Mesenchymal stem cell (in vitro differentiated cells and primary cell): ENCODE results near the gene ADGRF4.

Experiments
- DNase-seq: peaks from one replicate; pipeline ENCODE4 v3.0.0-alpha.2; 2013
- H2AFZ ChIP-seq: one replicate; pipeline ENCODE4 v1.6.1; 2013; ENCODE audit warnings: low read depth, mild to moderate bottlenecking, control low read depth, inconsistent platforms, low read length, moderate library complexity
- H2AK5ac ChIP-seq: 2 replicates; pipeline ENCODE4 v1.6.1; 2013; ENCODE audit warnings: low read length, moderate library complexity, mild to moderate bottlenecking, inconsistent platforms; ENCODE audit not compliant: severe bottlenecking
- H2BK120ac ChIP-seq: one replicate; pipeline ENCODE4 v1.6.1; 2013; ENCODE audit warnings: low read depth, mild to moderate bottlenecking, inconsistent platforms, low read length, moderate library complexity
- H2BK12ac ChIP-seq, 2 experiments: one replicate each; pipeline ENCODE4 v1.6.1; 2013; ENCODE audit warnings: inconsistent platforms in 2 of 2, low read length in 2 of 2, mild to moderate bottlenecking in 2 of 2, moderate library complexity in 2 of 2, control low read depth in 1 of 2
- H2BK15ac ChIP-seq: one replicate; pipeline ENCODE4 v1.6.1; 2013; ENCODE audit warnings: mild to moderate bottlenecking, low read depth, inconsistent platforms; ENCODE audit not compliant: poor library complexity, severe bottlenecking
- H2BK5ac ChIP-seq: 2 replicates; pipeline ENCODE4 v1.6.1; 2013; ENCODE audit warnings: low read depth, mild to moderate bottlenecking, low read length, control low read depth, inconsistent platforms; ENCODE audit not compliant: poor library complexity, severe bottlenecking
- H3K14ac ChIP-seq, 2 experiments: one replicate each; pipeline ENCODE4 v1.6.1; 2013; ENCODE audit warnings: inconsistent platforms in 2 of 2, low read length in 2 of 2, control low read depth in 1 of 2, mild to moderate bottlenecking in 1 of 2, moderate library complexity in 1 of 2
- H3K18ac ChIP-seq, 2 experiments: one replicate each; pipeline ENCODE4 v1.6.1; 2013; ENCODE audit warnings: inconsistent platforms in 2 of 2, low read length in 2 of 2, control low read depth in 1 of 2, low read depth in 1 of 2, mild to moderate bottlenecking in 1 of 2
- H3K23ac ChIP-seq, 2 experiments: one replicate each; pipeline ENCODE4 v1.6.1; 2013; ENCODE audit warnings: inconsistent platforms in 2 of 2, low read length in 2 of 2, mild to moderate bottlenecking in 2 of 2, moderate library complexity in 2 of 2, control low read depth in 1 of 2
- H3K27ac ChIP-seq: 2 replicates; pipeline ENCODE4 v1.5.1; 2013; ENCODE audit warnings: mild to moderate bottlenecking, moderate library complexity, low read length, control low read depth, inconsistent platforms; ENCODE audit not compliant: poor library complexity, severe bottlenecking
- H3K27me3 ChIP-seq, 2 experiments: 2 replicates each; pipeline versions ENCODE4 v1.6.1 to v1.7.0; 2013; ENCODE audit warnings: low read length in 2 of 2, mild to moderate bottlenecking in 2 of 2, moderate library complexity in 2 of 2, control low read depth in 1 of 2, inconsistent platforms in 1 of 2; ENCODE audit not compliant: control insufficient read depth in 1 of 2, insufficient read depth in 1 of 2
- H3K36me3 ChIP-seq, 2 experiments: 2 replicates each; pipeline versions ENCODE4 v1.6.1 to v1.7.0; 2013; ENCODE audit warnings: low read length in 2 of 2, control low read depth in 1 of 2, inconsistent platforms in 1 of 2, low read depth in 1 of 2, mild to moderate bottlenecking in 1 of 2; ENCODE audit not compliant: insufficient read depth in 2 of 2, control insufficient read depth in 1 of 2
- H3K4ac ChIP-seq, 2 experiments: one replicate each; pipeline ENCODE4 v1.6.1; 2013; ENCODE audit warnings: inconsistent platforms in 2 of 2, low read length in 2 of 2, mild to moderate bottlenecking in 2 of 2, moderate library complexity in 2 of 2, control low read depth in 1 of 2, low read depth in 1 of 2
- H3K4me1 ChIP-seq: 2 replicates; pipeline ENCODE4 v1.6.1; 2013; ENCODE audit warnings: low read depth, low read length, control low read depth; ENCODE audit not compliant: control insufficient read depth, insufficient read depth
- H3K4me2 ChIP-seq: 2 replicates; pipeline ENCODE4 v1.6.1; 2013; ENCODE audit warnings: low read length, mild to moderate bottlenecking, inconsistent platforms; ENCODE audit not compliant: poor library complexity, severe bottlenecking
- H3K4me3 ChIP-seq, 2 experiments: 2 replicates each; pipeline versions ENCODE4 v1.5.1 to v1.7.0; 2013; ENCODE audit warnings: low read length in 2 of 2, mild to moderate bottlenecking in 2 of 2, control low read depth in 1 of 2, low read depth in 1 of 2; ENCODE audit not compliant: insufficient read depth in 1 of 2
- H3K79me1 ChIP-seq: replicated peaks from 2 replicates; pipeline ENCODE4 v1.6.1; 2013; ENCODE audit warnings: mild to moderate bottlenecking, control low read depth, low read length, inconsistent platforms; ENCODE audit not compliant: poor library complexity, severe bottlenecking
- H3K9ac ChIP-seq: 2 replicates; pipeline ENCODE4 v1.7.0; 2013; ENCODE audit warnings: mild to moderate bottlenecking, low read length, moderate library complexity
- H3K9me3 ChIP-seq: 2 replicates; pipeline ENCODE4 v1.7.0; 2013; ENCODE audit warnings: mild to moderate bottlenecking, low read length; ENCODE audit not compliant: control insufficient read depth
- H4K8ac ChIP-seq: one replicate; pipeline ENCODE4 v1.6.1; 2013; ENCODE audit warnings: inconsistent platforms, mild to moderate bottlenecking, low read length, moderate library complexity
- H4K91ac ChIP-seq: one replicate; pipeline ENCODE4 v1.6.1; 2013; ENCODE audit warnings: mild to moderate bottlenecking, low read length, inconsistent platforms
- WGBS: methylation state at CpG from one replicate; pipeline ENCODE4 v1.1.7; 2013; ENCODE audit warnings: mixed read lengths; 5-methylcytosine and 5-hydroxymethylcytosine counted together

Gene ADGRF4

GRCh38 chr6:47665112-47665511 lies 33.3 kb upstream of the ADGRF4 start:
- no peak overlapping the region for H3K18ac ChIP-seq
- H2AFZ ChIP-seq = no peak overlapping the region

GRCh38 chr6:47669684-47670513 lies 28.5 kb upstream of the ADGRF4 start:
- Histone ChIP-seq H3K79me1 (no peaks in the 10 kb centered on the region), H3K14ac (no peak overlapping the region), H3K36me3 (no peaks in the 10 kb centered on the region), H2AK5ac (no peak overlapping the region), H3K4me2 (peak overlapping the region; percentile 10), H3K4me1 (peaks cover 6% of the 10 kb centered on the region), H2BK15ac (no peak overlapping the region), H2BK120ac (no peak overlapping the region), H3K27ac (peak overlapping the region; percentile 94), H2BK5ac (peak overlapping the region; percentile 53), H4K91ac (no peak overlapping the region), H3K4ac (no peak overlapping the region), H3K9me3 (no peaks in the 10 kb centered on the region), H3K18ac (no peak overlapping the region), H3K9ac (peak overlapping the region; percentile 7), H4K8ac (no peak overlapping the region), H2AFZ (no peak overlapping the region), H3K27me3 (no peaks in the 10 kb centered on the region), H2BK12ac (no peak overlapping the region), H3K23ac (no peak overlapping the region), H3K4me3 (no peak overlapping the region)
- DNase-seq = peak; percentile 94
- WGBS = 2% methylated on average over 6 of the region's 6 CpGs

More at GRCh38 chr6:47665112-47665511, 33.3 kb upstream of the ADGRF4 start:
- H3K4ac ChIP-seq = no peak overlapping the region
- no peak overlapping the region for H3K23ac ChIP-seq
- H2BK15ac ChIP-seq = no peak overlapping the region
- H3K9me3 ChIP-seq = no peaks in the 10 kb centered on the region
- no peak overlapping the region for H2BK5ac ChIP-seq
- H3K4me2 ChIP-seq = no peak overlapping the region
- no peak overlapping the region for H2AK5ac ChIP-seq
- H3K79me1 ChIP-seq = no peaks in the 10 kb centered on the region
- H3K27ac ChIP-seq = no peak overlapping the region
- peaks cover 0 to 11% of the 10 kb centered on the region in 2 experiments for H3K27me3 ChIP-seq
- no peaks in the 10 kb centered on the region for H3K36me3 ChIP-seq
- no peak overlapping the region for H4K8ac ChIP-seq
- 55% methylated on average over 3 of the region's 3 CpGs for WGBS
- no peak overlapping the region for H3K14ac ChIP-seq
- H2BK120ac ChIP-seq = no peak overlapping the region
- DNase-seq = no peak
- peaks cover 3% of the 10 kb centered on the region for H3K4me1 ChIP-seq
- no peak overlapping the region for H3K4me3 ChIP-seq
- no peak overlapping the region for H3K9ac ChIP-seq
- no peak overlapping the region for H2BK12ac ChIP-seq
- H4K91ac ChIP-seq = no peak overlapping the region

DNA sequence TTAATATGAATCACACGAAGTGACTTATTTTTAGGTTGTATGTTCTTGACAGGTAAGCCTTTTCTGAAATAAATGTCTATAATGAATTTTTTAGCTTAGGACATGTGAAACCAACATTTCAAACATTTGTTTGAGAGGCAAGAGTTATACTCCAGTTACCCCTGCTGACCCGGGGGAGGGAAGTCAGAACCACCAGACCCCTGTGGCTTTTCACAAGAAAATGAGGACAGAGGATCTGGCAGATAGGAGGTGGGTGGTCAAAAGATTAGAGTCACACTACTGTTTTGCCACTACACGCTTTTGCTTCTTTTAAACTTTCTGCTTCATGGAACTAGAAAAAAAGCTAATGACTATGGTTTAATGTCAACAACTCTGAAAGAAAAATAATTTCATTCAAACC lies 27.5 kb upstream of the ADGRF4 start:
- no peak overlapping the region for H3K14ac ChIP-seq
- no peak overlapping the region for H4K8ac ChIP-seq

DNA sequence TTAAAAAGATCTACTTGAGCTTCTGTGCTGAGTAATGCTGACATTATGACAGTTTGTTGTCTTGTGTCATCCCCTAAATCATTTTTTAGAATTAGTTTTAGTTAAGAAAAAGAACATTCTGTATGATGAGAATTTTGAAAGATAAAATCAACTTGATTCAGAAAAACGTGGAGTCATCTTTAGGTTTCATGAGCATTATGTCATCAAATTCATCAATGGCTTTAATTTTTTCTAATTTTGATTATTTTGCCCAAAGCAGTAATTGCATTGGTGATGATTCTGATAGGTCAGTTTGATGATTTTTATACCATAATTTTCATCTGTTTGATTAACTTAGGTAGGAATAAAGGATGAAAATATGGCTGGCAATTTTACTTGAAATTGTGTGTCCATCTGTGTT lies 26.6 kb upstream of the ADGRF4 start:
- H3K9ac ChIP-seq = no peak overlapping the region
- H3K27me3 ChIP-seq = no peaks in the 10 kb centered on the region
- H4K8ac ChIP-seq = no peak overlapping the region
- no peak overlapping the region for H2BK5ac ChIP-seq
- H2AK5ac ChIP-seq = no peak overlapping the region
- no peak overlapping the region for H3K14ac ChIP-seq
- H2BK12ac ChIP-seq = no peak overlapping the region
- H2AFZ ChIP-seq = no peak overlapping the region
- H3K9me3 ChIP-seq = no peaks in the 10 kb centered on the region
- H3K4ac ChIP-seq = no peak overlapping the region
- H3K4me2 ChIP-seq = no peak overlapping the region
- H2BK15ac ChIP-seq = no peak overlapping the region
- H4K91ac ChIP-seq = no peak overlapping the region
- no peaks in the 10 kb centered on the region for H3K79me1 ChIP-seq
- DNase-seq = no peak
- WGBS = no CpG with 5 or more reads among the region's 1 CpG
- H2BK120ac ChIP-seq = no peak overlapping the region
- no peak overlapping the region for H3K4me3 ChIP-seq
- no peak overlapping the region for H3K18ac ChIP-seq
- H3K23ac ChIP-seq = no peak overlapping the region
- H3K4me1 ChIP-seq = peaks cover 6% of the 10 kb centered on the region
- no peak overlapping the region for H3K27ac ChIP-seq
- H3K36me3 ChIP-seq = no peaks in the 10 kb centered on the region

More for the DNA sequence above, 27.5 kb upstream of the ADGRF4 start:
- Histone ChIP-seq H3K23ac (no peak overlapping the region), H3K9me3 (no peaks in the 10 kb centered on the region), H2BK120ac (no peak overlapping the region), H3K36me3 (no peaks in the 10 kb centered on the region), H3K27ac (peak overlapping the region; percentile 76), H4K91ac (no peak overlapping the region), H3K4me1 (peaks cover 6% of the 10 kb centered on the region), H3K4ac (no peak overlapping the region), H2AK5ac (no peak overlapping the region), H2BK5ac (no peak overlapping the region), H2BK15ac (no peak overlapping the region), H3K4me2 (no peak overlapping the region), H2AFZ (no peak overlapping the region), H3K9ac (no peak overlapping the region), H3K27me3 (no peaks in the 10 kb centered on the region), H3K4me3 (no peak overlapping the region), H2BK12ac (no peak overlapping the region), H3K79me1 (no peaks in the 10 kb centered on the region), H3K18ac (no peak overlapping the region)
- 10% methylated on average over 1 of the region's 3 CpGs for WGBS
- DNase-seq = no peak
